Activated T-helper 2 cell treated with anti-CD3 and anti-CD28 coated beads, Interferon-gamma antibody, Interleukin-2, Interleukin-4, amounts not matched to agents 10 μg/mL and 5 μg/mL and 100 μg/mL, durations not matched to agents 14 hours and 24 hours and 36 hours (primary cell): ENCODE results near the gene CAMK2B. TPM values are rescaled to one million over a fixed set of nuclear protein-coding genes. Genes with fewer than 3 reads are reported as not detected.

ENCODE experiments used
- DNase-seq: peaks from one replicate; pipeline ENCODE4 v3.0.0; 2021; ENCODE audit warnings: low spot score
- H3K27ac Mint-ChIP-seq: one replicate; pipeline ENCODE4 v1.8.0; 2021; ENCODE audit warnings: mixed read lengths
- H3K27me3 Mint-ChIP-seq: one replicate; pipeline ENCODE4 v1.8.0; 2021; ENCODE audit warnings: low read depth, mixed read lengths
- H3K36me3 Mint-ChIP-seq: one replicate; pipeline ENCODE4 v1.8.0; 2021; ENCODE audit warnings: low read depth, mixed read lengths
- H3K4me1 Mint-ChIP-seq: one replicate; pipeline ENCODE4 v1.8.0; 2021; ENCODE audit warnings: low read depth, mixed read lengths
- H3K4me3 Mint-ChIP-seq: one replicate; pipeline ENCODE4 v1.8.0; 2021; ENCODE audit warnings: low read depth, mild to moderate bottlenecking, moderate library complexity, mixed read lengths
- H3K9me3 Mint-ChIP-seq: one replicate; pipeline ENCODE4 v1.8.0; 2021; ENCODE audit warnings: mixed read lengths
- intact Hi-C: fragments of 100-400 bp; cut with micrococcal nuclease; formaldehyde crosslinking; loops from one replicate; pipeline ENCODE4 v1.15.1; 2023
- total RNA-seq: library from RNA; stranded (reverse); gene quantifications from 2 replicates; pipeline ENCODE4 v1.2.3, GENCODE V29; 2022

The CAMK2B gene
- total RNA-seq, 1 donor from 2014 or later = 1.9 TPM

DNA sequence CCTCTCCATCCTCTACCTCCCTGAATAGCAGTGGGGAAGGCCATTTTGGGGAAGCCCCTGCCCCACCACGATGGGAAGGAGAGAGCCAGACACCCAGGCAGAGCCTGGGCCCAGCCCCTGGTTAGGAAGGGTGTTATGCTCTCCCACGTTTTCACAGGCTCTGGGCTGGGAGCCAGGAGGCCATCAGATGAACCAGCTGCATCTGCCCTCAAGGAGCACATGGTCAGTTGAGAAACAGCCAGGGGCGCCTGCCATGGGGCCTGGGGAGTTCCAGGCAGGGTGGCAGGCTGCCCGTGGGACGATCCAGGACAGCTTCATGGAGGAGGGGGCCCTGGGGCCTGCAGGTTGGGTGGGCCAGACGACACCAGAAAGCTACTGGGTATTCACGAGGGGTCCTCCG, 47.5 kb downstream of the CAMK2B start:
- Mint-ChIP-seq H3K4me3 (no peak overlapping the region), H3K27ac (no peak overlapping the region), H3K27me3 (no peaks in the 10 kb centered on the region), H3K4me1 (no peaks in the 10 kb centered on the region), H3K9me3 (no peaks in the 10 kb centered on the region), H3K36me3 (no peaks in the 10 kb centered on the region)
- no peak for DNase-seq
- intact Hi-C loops = no loop called here

DNA sequence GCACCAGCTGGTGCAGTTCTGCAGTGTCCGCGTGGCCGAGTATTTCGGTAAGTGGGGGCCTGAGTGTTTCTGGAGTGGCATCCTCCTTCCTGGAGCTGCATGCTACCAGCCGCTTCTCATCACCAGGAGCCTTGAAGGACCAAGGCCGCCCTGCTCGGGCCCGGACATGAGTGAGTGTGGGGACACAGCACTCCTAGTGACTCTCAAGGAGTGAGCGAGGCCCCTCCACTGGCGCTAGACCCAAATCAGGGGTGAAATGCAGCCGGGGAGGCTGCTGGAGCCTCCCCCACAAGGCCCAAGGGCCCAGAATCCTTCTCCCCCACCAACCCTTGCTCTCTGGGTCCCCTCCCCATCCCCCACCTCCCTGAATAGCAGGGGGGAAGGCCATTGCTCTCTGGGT, 48.0 kb downstream of the CAMK2B start:
- Mint-ChIP-seq H3K9me3 (no peaks in the 10 kb centered on the region), H3K4me3 (no peak overlapping the region), H3K36me3 (no peaks in the 10 kb centered on the region), H3K27me3 (no peaks in the 10 kb centered on the region), H3K27ac (no peak overlapping the region), H3K4me1 (no peaks in the 10 kb centered on the region)
- DNase-seq = no peak
- intact Hi-C loops = no loop called here

DNA sequence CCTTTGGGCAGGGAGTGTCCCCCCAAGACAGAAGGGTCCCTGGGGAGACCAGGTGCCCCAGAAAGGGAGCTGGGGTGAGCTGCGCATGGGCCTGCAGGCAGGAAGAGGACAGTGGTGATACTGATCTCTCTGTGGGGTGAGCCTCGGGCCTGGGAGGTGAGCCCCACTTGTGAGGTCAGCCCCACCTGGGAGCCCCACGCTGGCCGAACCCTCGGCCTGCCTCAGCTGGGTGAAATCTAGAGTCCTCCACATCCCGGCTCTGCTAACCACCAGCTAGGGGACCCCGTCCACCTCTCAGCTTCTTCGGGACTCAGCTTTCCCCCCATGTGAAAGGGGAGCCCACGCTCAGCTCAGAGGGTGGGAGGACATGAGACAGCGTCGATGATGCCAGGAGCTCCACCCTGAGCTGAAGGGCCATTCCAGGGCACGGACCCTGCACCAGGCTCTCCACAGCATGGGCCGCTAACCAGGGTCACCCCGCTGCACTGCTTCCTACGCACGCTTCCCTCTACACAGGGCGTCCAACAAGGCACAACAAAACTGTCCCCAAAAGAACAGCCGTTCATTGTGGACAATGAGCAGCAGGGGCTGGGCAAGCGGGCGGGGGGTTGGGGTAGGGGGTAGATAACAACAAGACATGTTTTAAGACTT, 48.7 kb downstream of the CAMK2B start:
- H3K9me3 Mint-ChIP-seq = no peaks in the 10 kb centered on the region
- no peaks in the 10 kb centered on the region for H3K4me1 Mint-ChIP-seq
- no peak for DNase-seq
- H3K36me3 Mint-ChIP-seq = no peaks in the 10 kb centered on the region
- no peak overlapping the region for H3K27ac Mint-ChIP-seq
- no peaks in the 10 kb centered on the region for H3K27me3 Mint-ChIP-seq
- intact Hi-C loops = no loop called here
- H3K4me3 Mint-ChIP-seq = no peak overlapping the region

GRCh38 chr7:44275957-44276570, 49.3 kb downstream of the CAMK2B start:
- intact Hi-C loops = no loop called here
- H3K27ac Mint-ChIP-seq = no peak overlapping the region
- H3K36me3 Mint-ChIP-seq = no peaks in the 10 kb centered on the region
- H3K9me3 Mint-ChIP-seq = no peaks in the 10 kb centered on the region
- H3K4me1 Mint-ChIP-seq = no peaks in the 10 kb centered on the region
- H3K27me3 Mint-ChIP-seq = no peaks in the 10 kb centered on the region
- no peak overlapping the region for H3K4me3 Mint-ChIP-seq
- no peak for DNase-seq

DNA sequence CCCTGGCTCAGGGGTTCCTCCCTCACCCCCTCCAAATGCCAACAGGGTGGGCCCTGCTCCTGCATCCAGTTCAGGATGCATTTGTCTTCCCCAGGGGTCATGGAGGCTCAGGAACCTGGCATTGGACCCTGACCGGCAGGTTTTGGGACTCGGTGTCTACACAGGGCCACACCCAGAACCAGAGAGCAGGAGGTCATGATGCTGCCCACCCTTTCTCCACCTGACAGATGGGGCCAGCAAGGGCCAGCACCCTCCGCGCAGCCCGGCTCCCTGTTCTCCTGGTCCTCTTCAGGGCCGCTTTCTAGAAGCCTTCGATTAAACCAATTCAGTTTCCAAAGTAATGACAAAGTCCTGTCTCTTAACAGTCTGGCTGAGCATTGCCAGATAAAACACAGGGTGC, 50.2 kb downstream of the CAMK2B start:
- Mint-ChIP-seq H3K4me1 (no peaks in the 10 kb centered on the region), H3K9me3 (no peaks in the 10 kb centered on the region), H3K27ac (no peak overlapping the region), H3K27me3 (no peaks in the 10 kb centered on the region), H3K4me3 (no peak overlapping the region), H3K36me3 (no peaks in the 10 kb centered on the region)
- no peak for DNase-seq
- intact Hi-C loops = no loop called here

GRCh38 chr7:44274623-44274975, 50.8 kb downstream of the CAMK2B start:
- intact Hi-C loops = no loop called here
- Mint-ChIP-seq H3K4me3 (no peak overlapping the region), H3K36me3 (no peaks in the 10 kb centered on the region), H3K27me3 (no peaks in the 10 kb centered on the region), H3K9me3 (no peaks in the 10 kb centered on the region), H3K4me1 (no peaks in the 10 kb centered on the region), H3K27ac (no peak overlapping the region)
- no peak for DNase-seq

DNA sequence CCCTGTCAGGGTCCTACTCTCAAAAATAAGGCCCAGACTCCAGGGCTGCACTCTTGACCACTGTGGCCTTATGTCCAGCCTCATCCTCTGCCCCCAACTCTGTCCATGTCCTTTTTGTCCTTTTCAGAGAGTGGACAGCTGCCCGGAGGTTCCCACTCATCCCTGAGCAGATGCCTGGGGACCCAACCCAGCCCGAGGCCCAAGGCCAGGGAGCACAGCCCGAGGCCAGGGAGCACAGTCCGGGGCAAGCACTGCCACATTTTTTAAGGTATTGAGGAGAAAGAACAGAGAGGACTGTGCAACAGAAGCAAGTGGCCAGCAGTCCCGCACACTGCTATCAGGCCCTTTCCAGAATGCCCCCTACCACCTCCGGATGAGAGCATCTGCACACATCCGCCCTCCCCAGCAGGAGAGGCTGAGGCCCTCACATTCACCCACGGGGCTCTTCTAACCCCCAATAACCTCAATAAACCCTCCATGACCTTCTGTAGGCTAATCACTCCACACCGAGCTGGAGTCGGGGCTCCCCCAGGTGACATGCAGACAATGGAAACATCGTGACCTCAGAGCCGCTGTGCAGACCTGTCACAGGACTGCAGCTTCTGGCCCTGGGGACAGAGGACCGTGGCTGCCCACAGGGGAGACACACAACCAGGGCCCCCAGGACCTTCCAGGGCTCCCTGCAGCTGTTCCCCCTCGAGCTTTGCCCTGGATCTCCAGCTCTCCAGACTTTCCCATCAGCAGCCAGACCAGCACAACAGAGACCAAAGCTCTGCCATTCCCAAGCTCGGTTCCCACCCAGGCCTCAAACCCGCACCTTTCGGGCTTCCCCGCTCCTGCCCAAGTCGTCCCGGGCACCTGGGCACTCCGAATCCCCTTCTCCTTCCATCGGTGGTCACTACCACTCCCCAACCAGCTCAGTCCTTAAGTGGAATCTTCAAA, 51.4 kb downstream of the CAMK2B start:
- H3K4me1 Mint-ChIP-seq = no peaks in the 10 kb centered on the region
- H3K27me3 Mint-ChIP-seq = no peaks in the 10 kb centered on the region
- no peaks in the 10 kb centered on the region for H3K36me3 Mint-ChIP-seq
- intact Hi-C loops = no loop called here
- H3K4me3 Mint-ChIP-seq = no peak overlapping the region
- no peak for DNase-seq
- H3K9me3 Mint-ChIP-seq = no peaks in the 10 kb centered on the region
- H3K27ac Mint-ChIP-seq = no peak overlapping the region

DNA sequence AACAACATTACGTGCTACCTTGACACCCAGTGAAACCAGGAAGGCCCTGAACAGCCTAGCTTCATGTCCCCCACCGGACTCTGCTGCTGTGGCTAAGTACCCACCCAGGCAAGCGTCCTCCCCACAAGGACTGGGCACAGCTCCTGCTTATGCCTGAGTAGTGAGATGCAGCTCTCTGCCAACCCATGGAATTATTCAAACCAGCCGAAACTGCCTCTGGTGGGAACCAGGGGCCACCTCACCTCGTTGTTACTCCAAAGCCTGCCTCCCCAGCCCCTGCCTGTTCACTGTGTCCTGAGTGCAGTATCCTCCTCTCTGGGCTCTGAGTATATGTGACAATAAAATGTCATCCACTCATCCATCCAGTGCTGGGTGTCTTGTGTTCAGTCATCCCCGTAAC, 52.4 kb downstream of the CAMK2B start:
- Mint-ChIP-seq H3K4me3 (no peak overlapping the region), H3K36me3 (no peaks in the 10 kb centered on the region), H3K27ac (no peak overlapping the region), H3K27me3 (no peaks in the 10 kb centered on the region), H3K4me1 (no peaks in the 10 kb centered on the region), H3K9me3 (no peaks in the 10 kb centered on the region)
- intact Hi-C loops = no loop called here
- no peak for DNase-seq

DNA sequence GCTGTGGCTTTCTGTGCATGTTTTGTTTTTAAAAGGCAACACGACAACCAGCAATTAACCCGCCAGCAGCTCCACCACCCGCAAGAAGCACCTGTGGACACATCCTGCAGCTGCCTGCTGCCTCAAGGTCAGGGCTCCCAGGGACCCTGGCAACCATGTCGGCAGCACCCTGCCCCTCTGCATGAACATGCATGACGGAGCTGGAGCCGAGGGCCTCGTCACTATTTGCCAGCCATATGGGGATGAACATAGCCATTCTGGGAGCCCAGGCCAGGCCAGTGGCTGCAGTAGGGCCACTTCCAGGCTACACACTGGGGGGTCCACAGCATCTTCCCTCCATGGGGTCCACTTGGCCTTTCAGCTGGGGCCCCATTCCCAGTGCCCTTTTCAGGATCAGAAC, 52.9 kb downstream of the CAMK2B start:
- Mint-ChIP-seq H3K4me1 (no peaks in the 10 kb centered on the region), H3K9me3 (no peaks in the 10 kb centered on the region), H3K4me3 (no peak overlapping the region), H3K27ac (no peak overlapping the region), H3K36me3 (no peaks in the 10 kb centered on the region), H3K27me3 (no peaks in the 10 kb centered on the region)
- no peak for DNase-seq
- intact Hi-C loops = no loop called here

DNA sequence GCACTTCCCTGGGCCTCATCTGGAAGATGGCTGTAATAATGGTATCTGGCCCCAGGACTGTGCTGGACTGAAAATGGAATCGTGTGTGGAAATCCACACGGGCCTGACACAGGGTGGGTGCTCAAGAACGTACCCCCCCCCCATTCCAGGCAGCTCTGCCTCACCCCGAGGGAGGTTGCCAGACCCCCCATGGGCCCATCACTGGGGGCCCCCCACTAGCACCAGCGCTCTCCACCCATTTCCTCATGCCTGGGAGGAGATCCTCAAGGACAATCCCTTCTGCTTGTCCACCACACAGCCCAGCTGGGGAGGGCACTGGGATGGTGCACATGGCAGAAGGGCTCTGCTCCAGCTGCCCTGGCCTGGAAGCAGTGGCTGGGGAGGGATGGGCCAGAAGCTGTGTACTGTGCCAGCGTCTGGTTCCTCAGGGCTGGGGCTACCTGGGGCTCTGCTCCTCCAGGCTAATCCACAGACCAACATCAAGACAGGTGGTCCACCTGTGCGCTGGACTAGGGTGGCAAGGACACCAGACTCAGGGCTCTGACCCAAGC, 55.4 kb downstream of the CAMK2B start:
- intact Hi-C loops = no loop called here
- Mint-ChIP-seq H3K36me3 (no peaks in the 10 kb centered on the region), H3K27ac (no peak overlapping the region), H3K27me3 (no peaks in the 10 kb centered on the region), H3K4me1 (no peaks in the 10 kb centered on the region), H3K9me3 (no peaks in the 10 kb centered on the region), H3K4me3 (no peak overlapping the region)
- no peak for DNase-seq

DNA sequence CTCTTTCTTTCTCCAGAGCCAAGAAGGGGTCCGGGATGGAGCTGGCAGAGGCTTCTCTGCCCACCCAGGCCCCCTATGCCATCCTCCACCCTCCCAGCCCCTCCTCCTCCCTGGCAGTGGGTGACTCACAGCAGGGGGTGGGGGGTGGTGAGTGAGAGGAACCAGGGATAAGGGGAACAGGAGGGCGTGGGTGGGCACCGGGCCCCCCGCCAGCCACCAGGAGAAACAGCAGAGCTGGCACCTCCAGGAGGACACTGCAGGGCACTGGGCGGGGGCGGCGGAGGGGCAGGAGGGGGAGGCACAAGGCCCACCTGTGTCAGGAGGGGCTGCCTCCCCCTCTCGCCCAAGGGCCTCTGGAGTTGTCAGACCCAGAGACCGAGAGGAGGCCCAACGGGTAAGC, 56.0 kb downstream of the CAMK2B start:
- no peak overlapping the region for H3K4me3 Mint-ChIP-seq
- no peaks in the 10 kb centered on the region for H3K36me3 Mint-ChIP-seq
- intact Hi-C loops = no loop called here
- H3K27ac Mint-ChIP-seq = no peak overlapping the region
- no peaks in the 10 kb centered on the region for H3K9me3 Mint-ChIP-seq
- DNase-seq = no peak
- H3K4me1 Mint-ChIP-seq = no peaks in the 10 kb centered on the region
- H3K27me3 Mint-ChIP-seq = no peaks in the 10 kb centered on the region

- no peak for DNase-seq
- intact Hi-C loops = no loop called here
- H3K36me3 Mint-ChIP-seq = no peaks in the 10 kb centered on the region
- no peak overlapping the region for H3K4me3 Mint-ChIP-seq
- no peaks in the 10 kb centered on the region for H3K9me3 Mint-ChIP-seq
- no peaks in the 10 kb centered on the region for H3K4me1 Mint-ChIP-seq
- no peak overlapping the region for H3K27ac Mint-ChIP-seq
- no peaks in the 10 kb centered on the region for H3K27me3 Mint-ChIP-seq
Measured at GRCh38 chr7:44268671-44269070, 56.7 kb downstream of the CAMK2B start.
